ENCODE measurements around the gene REEP1.
"Not testable (repeated sequence)": the region's sequence is repeated elsewhere in the genome, so short reads cannot be mapped to it uniquely, and the experiment has no call there.

The REEP1 gene

DNA sequence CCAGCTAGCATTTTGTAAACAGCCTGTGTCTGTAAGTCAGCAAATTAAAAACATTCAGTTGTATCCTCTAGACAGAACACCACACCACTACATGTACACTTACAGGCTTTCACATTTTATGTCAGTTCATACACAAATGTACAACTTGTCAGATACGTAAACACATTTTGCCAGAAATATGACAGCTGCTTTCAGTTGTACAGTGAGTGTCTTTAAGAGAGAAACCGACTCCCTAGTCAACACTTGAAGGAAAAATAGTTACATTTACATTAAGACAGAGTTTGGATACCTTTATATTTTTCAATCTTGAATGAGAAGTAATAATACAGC, 123.0 kb downstream of the REEP1 start:
- no peak for DNase-seq (ENCODE audit: low read depth, low spot score)
- no peak overlapping the region for H3K4me3 ChIP-seq (ENCODE audit: low read length)

GRCh38 chr2:86213699-86214502, 123.5 kb downstream of the REEP1 start:
- H3K4me3 ChIP-seq (ENCODE audit: low read length), result no peak overlapping the region
- no peak for DNase-seq (ENCODE audit: low read depth, low spot score)

- no peak for DNase-seq (ENCODE audit: low read depth, low spot score)
- H3K4me3 ChIP-seq (ENCODE audit: low read length), result no peak overlapping the region
These were observed 124.4 kb downstream of the REEP1 start for GRCh38 chr2:86213056-86213455.

DNA sequence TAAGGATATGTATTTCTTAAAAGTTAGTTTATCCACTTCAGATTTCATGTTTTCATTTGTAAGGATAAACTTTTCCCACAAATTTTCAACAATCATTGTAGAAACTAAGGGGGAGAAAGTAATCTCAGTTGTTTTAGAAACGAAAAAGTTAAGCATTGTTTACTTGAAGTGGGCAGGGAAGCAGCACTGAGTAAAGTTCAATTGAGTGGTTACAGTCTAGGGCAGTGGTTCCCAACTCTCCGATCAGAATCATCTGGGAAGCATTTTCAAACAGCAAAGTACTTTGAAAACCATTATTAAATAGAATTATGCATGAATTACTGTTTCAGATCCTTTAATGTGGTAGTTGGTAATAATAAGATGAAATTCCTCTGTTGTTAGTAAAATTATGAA, 125.6 kb downstream of the REEP1 start:
- H3K4me3 ChIP-seq (ENCODE audit: low read length), result no peak overlapping the region
- no peak for DNase-seq (ENCODE audit: low read depth, low spot score)

DNA sequence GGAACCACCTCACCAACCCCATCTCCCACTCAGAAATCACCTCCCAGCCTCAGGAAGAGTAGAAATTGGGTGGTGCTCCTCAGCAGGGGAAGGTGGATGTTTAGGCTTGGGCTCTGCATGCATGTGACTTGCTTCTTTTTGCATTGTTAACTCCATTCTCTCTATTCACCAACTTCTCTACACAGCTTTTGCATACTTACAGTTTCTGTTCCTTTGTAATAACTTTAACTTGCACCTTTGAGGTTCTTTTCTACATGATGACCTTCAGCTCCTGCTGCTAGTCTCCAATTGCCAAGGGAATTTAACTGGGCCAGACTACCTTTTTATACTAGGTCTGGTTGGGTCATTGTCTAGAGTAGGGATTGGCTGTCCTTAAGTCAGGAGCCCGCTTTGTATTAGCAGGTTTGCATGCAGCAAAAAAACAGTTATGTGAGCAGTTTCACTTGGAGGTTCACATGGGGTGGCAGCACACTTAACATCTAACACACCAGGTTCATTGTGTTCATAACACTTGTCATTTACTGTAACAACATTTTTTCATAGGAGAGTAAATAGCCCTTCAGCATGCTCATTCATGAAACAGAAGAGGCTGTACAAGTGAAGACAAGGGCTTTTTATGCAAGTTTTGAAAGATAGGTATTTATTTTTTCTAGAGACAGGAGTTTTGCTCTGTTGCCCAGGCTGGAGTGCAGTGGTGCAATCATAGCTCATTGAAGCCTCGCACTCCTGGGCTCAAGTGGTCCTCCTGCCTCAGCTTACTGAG, 126.2 kb downstream of the REEP1 start:
- no peak for DNase-seq (ENCODE audit: low read depth, low spot score)
- H3K4me3 ChIP-seq (ENCODE audit: low read length), result no peak overlapping the region

DNA sequence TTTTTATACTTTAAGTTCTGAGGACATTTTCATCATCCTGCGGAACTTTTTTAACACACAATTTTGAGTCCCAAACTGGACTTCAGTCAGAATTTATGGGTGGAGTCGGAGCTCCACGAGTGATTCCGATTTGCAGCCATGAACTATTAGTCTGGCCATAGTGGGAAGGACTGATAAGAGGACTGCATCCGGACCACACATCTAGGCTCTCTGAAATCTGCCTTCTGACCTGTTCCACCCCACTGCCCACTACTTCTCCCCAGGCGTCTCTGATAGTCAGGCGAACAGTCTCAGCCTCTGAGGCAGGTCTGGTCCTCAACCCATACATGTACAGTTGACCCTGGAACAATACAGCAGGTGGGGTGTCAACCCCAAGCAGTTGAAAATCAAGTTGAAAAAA, 133.0 kb downstream of the REEP1 start:
- DNase-seq (ENCODE audit: low read depth, low spot score), result no peak
- H3K4me3 ChIP-seq (ENCODE audit: low read length), result no peak overlapping the region

DNA sequence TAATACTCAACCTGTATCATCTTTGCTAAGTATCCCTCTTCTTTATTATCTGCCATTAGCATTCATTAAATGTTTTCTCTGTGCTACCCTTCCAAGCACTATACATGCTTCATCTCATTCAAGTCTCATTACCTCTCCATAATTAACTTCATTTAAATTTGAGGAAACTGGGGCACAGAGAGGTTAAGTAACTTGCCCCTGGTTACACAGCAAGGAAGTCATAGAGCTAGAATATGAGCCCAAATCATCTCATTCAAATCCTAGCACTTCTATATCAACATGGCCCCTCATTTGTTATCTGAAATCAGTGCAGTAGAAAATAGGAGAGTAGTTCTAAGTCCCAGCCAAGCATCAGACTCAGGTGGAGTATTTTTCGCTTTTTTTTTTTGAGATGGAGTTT, 133.8 kb downstream of the REEP1 start:
- no peak overlapping the region for H3K4me3 ChIP-seq (ENCODE audit: low read length)
- no peak for DNase-seq (ENCODE audit: low read depth, low spot score)

DNA sequence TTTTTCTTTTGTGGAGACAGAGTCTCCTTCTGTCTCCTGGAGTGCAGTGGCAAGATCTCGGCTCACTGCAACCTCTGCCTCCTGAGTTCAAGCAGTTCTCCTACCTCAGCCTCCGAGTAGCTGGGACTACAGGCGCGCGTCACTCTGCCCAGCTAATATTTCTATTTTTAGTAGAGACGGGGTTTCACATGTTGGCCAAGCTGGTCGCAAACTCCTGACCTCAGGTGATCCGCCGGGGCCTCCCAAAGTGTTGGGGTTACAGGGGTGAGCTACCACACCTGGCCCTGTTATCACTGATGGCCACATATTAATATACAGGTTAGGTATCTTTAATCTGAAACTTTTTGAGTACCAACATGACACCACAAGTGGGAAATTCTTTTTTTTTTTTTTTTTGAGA, 134.7 kb downstream of the REEP1 start:
- no peak for DNase-seq (ENCODE audit: low read depth, low spot score)
- no peak overlapping the region for H3K4me3 ChIP-seq (ENCODE audit: low read length)

DNA sequence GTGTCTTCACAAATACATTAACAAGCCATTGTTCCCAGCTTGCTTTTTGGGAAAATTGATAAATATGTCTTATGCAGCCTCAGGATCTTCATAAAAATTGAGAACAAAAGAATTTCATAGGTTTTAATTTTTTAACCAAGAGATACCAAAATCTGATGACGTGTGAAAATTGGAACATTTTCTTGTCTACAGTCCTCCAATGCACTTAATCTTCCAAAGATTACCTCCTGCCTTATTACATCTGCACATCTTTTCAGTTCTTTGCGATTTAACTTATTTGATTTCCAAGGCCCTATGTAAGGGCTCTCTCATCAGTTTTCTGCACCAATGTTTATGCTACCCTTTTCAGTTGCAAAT, 135.1 kb downstream of the REEP1 start:
- H3K4me3 ChIP-seq (ENCODE audit: low read length), result no peak overlapping the region
- no peak for DNase-seq (ENCODE audit: low read depth, low spot score)

DNA sequence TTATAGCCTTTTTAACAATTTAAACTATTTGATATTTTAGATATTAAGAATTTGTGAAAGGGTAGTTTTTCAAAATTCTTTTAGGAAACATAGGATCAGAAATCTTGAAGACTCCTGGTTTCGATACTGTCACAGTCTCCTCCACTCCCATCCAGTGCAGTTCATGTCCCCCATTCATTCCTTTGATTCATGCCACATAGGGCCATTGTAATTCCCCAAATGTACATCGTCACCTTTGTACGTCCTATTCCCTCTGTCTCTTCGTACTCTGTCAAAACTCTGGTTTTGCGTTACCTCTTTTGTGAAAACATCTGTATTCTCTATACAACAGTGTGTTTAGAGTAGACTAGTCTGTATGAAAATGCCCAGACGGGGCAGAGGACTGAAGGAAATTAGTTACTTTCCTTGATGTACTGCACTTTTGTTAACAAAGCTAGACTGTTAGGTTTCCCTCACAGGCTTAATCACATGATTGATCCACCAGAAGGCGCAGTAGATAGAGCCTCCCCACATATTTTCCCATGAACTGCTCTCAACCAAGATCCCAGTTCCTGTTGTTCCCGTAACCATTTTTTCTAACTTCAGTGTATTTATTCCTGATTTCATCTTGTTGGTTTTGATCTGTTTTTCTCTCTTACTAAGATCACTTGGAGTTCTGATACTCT, 135.6 kb downstream of the REEP1 start:
- no peak overlapping the region for H3K4me3 ChIP-seq (ENCODE audit: low read length)
- DNase-seq (ENCODE audit: low read depth, low spot score), result no peak

DNA sequence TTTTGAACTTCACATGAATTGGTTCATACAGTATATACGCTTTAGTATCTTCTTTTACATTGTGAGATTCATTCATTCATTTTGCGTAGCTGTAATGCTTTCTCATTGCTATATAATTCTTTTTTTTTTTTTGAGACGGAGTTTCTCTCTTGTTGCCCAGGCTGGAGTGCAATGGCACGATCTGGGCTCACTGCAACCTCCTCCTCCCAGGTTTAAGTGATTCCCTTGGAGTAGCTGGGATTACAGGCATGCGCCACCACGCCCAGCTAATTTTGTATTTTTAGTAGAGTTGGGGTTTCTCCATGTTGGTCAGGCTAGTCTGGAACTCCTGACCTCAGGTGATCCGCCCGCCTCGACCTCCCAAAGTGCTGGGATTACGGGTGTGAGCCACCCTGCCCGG, 136.9 kb downstream of the REEP1 start:
- not testable (repeated sequence) for DNase-seq (ENCODE audit: low read depth, low spot score)
- peak overlapping the region; percentile 66 for H3K4me3 ChIP-seq (ENCODE audit: low read length)

DNA sequence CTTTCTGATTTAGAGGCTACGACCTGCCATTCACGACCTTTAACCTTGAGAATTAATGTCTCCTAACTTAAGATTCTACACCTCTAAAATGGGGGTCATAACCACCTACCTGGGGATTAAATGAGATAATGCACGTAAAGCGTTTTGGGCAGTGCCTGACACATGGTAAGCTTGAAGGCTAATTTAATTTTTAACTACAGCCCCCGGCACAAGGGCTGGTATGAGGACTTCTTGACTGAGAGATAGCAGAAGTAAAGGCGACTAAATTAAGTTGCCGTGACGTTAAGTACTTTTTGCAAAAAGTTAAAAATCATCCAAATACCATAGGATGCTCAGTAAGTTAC, 137.6 kb downstream of the REEP1 start:
- DNase-seq (ENCODE audit: low read depth, low spot score), result no peak
- peak overlapping the region; percentile 66 for H3K4me3 ChIP-seq (ENCODE audit: low read length)

DNA sequence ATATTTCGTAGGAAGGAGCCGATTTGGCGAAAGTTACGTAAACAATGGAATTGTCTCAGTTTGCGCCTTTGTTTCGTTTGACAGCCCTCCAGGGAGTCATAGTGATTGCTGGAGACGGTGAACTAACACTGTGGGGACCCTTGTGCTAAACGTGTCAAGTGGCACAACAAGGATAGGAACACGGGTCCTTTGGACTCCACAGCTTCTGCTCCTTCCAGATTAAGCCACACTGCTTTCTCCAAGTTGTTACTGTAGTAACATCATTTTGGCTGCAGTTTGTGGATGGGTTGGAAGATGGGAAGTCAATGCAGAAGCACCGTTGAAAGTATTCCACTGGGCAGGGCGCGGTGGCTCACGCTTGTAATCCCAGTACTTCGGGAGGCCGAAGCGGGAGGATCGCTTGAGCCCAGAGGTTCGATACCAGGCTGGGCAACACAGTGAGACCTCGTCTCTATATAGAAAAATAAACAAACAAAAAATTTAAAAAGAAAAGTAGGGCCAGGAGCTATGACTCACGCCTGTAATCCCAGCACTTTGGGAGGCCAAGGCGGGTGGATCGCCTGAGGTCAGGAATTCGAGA, 141.5 kb downstream of the REEP1 start:
- DNase-seq (ENCODE audit: low read depth, low spot score), result no peak
- H3K4me3 ChIP-seq (ENCODE audit: low read length), result peak overlapping the region; percentile 95

GRCh38 chr2:86195055-86195807, 142.2 kb downstream of the REEP1 start, which contains the start of gene IMMT:
IMMT (minus strand) TSS chr2:86195462; CDS start chr2:86195382, 80 bp downstream.
- H3K4me3 ChIP-seq (ENCODE audit: low read length), result peak within 1 kb of the TSS; percentile 95

DNA sequence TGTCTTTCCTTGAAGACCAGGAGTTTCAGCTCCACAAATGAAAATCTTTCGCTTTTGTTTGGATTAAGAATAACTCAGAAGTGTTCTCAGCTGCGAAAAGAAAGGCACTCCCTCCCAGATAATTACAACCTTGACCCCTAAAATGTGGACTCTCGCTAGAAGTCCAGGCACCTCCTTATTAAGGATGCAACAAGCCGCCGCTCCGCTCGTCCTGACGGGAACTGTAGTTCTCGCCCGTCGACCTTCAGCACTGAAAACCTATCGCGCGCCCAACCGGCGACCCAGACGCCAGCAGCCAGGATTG, 142.7 kb downstream of the REEP1 start:
- no peak for DNase-seq (ENCODE audit: low read depth, low spot score)

More at GRCh38 chr2:86195055-86195807, 142.2 kb downstream of the REEP1 start, which contains the start of gene IMMT:
- peak; percentile 91 for DNase-seq (ENCODE audit: low read depth, low spot score)

DNA sequence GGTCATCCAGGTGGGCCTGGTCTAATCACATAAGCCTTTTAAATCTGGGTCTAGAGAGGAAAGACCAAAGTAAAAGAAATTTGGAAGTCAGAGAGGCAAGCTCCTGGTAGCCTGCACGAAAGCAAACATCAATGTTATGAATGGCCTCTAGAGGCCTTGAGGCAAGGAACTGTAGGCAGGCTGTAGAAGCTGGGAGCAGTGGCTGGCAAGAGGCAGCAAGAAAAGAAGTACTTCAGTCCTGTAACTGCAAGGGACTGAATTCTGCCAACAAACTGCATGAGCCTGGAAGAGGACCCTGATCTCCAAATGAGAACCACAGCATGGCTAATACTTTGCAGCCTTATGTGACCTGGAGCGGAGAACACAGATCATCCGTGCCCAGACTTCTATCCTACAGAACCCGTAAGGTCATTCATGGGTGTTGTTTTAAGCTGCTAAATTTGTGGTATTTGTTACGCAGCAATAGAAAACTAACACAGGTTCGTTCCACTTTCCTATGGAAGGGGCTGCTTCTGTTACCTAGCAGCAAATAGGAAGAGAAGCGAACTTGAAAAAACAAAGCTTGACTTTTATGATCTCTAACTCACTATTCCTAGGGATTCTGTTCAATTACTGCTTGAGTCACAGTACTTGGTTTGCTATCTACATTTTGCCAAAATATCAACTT, 143.4 kb downstream of the REEP1 start:
- H3K4me3 ChIP-seq (ENCODE audit: low read length), result peak overlapping the region; percentile 95

More for the DNA sequence above, 142.7 kb downstream of the REEP1 start:
- peak overlapping the region; percentile 95 for H3K4me3 ChIP-seq (ENCODE audit: low read length)

GRCh38 chr2:86189782-86190416, 147.5 kb downstream of the REEP1 start:
- H3K4me3 ChIP-seq (ENCODE audit: low read length), result no peak overlapping the region
- DNase-seq (ENCODE audit: low read depth, low spot score), result no peak

More for the DNA sequence above, 143.4 kb downstream of the REEP1 start:
- no peak for DNase-seq (ENCODE audit: low read depth, low spot score)

- no peak for DNase-seq (ENCODE audit: low read depth, low spot score)
- H3K4me3 ChIP-seq (ENCODE audit: low read length), result no peak overlapping the region
These were observed 151.0 kb downstream of the REEP1 start for GRCh38 chr2:86186431-86186830.

Measured in Jurkat, Clone E6-1 (cell line).